Skeletal muscle satellite cell (primary cell): ENCODE results near the gene ZNF618.
A peak's percentile ranks its signal among the peaks of the same experiment; 100 is the strongest.

ENCODE experiments used
- H3K27me3 ChIP-seq: 2 replicates; pipeline ENCODE4 v1.7.0; 2013; ENCODE audit warnings: low read length; ENCODE audit not compliant: control insufficient read depth, insufficient read depth
- H3K36me3 ChIP-seq: 2 replicates; pipeline ENCODE4 v1.7.0; 2013; ENCODE audit warnings: mild to moderate bottlenecking, control low read depth, low read length; ENCODE audit not compliant: insufficient read depth
- H3K4me1 ChIP-seq: 2 replicates; pipeline ENCODE4 v1.7.0; 2013; ENCODE audit warnings: low read length; ENCODE audit not compliant: control insufficient read depth, insufficient read depth
- H3K4me2 ChIP-seq: 2 replicates; pipeline ENCODE4 v1.7.0; 2013; ENCODE audit warnings: mild to moderate bottlenecking, low read length
- H3K4me3 ChIP-seq: 2 replicates; pipeline ENCODE4 v1.7.0; 2013; ENCODE audit warnings: low read length
- H3K9ac ChIP-seq: 2 replicates; pipeline ENCODE4 v1.7.0; 2013; ENCODE audit warnings: mild to moderate bottlenecking, low read depth, low read length, moderate library complexity
- H3K9me3 ChIP-seq: replicated peaks from 2 replicates; pipeline ENCODE4 v1.7.0; 2013; ENCODE audit warnings: mild to moderate bottlenecking, control low read depth, low read length

ZNF618 gene

DNA sequence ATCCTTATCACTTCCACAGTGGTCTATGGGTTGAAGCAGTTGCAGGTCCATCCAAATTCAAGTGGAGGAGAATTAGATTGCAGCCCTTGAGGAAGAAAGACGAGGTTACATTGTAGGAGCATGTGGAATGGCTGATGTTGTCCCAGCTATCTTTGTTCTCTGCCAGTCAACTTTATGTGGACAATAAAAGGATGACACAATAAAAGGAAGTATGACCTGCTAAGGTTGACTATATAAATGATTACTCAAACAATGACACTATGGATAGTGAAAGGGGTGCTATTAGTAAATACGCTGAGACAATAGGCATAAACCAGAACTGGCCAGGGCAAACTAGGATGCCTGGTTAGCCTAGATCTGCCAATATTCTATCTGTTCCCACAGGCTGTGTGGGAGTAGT lies 12.8 kb upstream of the ZNF618 start:
- no peaks in the 10 kb centered on the region for H3K36me3 ChIP-seq
- H3K9ac ChIP-seq: no peak overlapping the region
- no peak overlapping the region for H3K4me3 ChIP-seq
- peaks cover 45% of the 10 kb centered on the region for H3K27me3 ChIP-seq
- H3K4me2 ChIP-seq: no peak overlapping the region
- no peaks in the 10 kb centered on the region for H3K9me3 ChIP-seq
- no peaks in the 10 kb centered on the region for H3K4me1 ChIP-seq

DNA sequence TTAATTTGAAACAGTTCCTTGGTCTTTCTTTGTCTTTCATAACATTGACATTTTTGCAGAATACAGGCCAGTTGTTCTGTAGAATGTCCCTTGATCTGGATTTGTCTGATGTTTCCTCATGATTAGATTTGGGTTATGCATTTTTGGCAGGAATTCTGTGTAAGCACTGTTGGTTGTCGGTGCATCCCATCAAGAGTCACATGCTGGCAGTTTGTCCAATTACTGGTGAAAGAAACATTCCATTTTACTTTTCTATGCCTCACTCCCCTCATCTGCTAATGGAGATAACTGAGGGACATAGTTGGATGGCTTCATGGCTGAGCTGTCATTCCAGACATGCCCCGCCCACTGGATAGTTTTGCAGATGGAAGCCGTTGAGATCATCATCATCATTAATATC lies 7.6 kb upstream of the ZNF618 start:
- peaks cover 56% of the 10 kb centered on the region for H3K27me3 ChIP-seq

GRCh38 chr9:113872485-113873143 lies 3.5 kb upstream of the ZNF618 start:
- Histone ChIP-seq H3K4me1 (peaks cover 3% of the 10 kb centered on the region), H3K27me3 (peaks cover 46% of the 10 kb centered on the region), H3K4me2 (no peak overlapping the region), H3K4me3 (no peak overlapping the region), H3K9me3 (no peaks in the 10 kb centered on the region), H3K9ac (no peak overlapping the region), H3K36me3 (no peaks in the 10 kb centered on the region)

More for the DNA sequence above, 7.6 kb upstream of the ZNF618 start:
- H3K4me3 ChIP-seq: no peak overlapping the region
- H3K4me1 ChIP-seq: no peaks in the 10 kb centered on the region
- no peaks in the 10 kb centered on the region for H3K9me3 ChIP-seq
- H3K4me2 ChIP-seq: no peak overlapping the region
- no peak overlapping the region for H3K9ac ChIP-seq
- no peaks in the 10 kb centered on the region for H3K36me3 ChIP-seq

DNA sequence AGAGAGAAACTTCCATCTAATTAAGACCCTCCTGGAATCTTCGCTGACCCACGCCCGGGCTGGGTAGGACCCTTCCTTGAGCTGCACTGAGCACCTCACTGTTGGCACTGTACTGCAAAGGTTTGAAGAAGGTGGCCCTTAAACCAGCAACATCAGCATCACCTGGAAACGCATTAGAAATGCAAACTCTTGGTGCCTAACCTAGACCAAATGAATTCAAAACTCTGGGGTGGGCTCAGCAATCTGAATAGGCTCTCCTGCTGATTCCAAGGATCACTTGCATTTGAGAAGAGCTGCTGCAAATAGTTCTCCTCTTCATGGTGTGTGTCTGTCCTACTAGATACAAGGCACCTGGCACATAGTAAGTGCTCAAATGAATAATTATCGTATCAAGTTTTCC lies 2.7 kb upstream of the ZNF618 start:
- no peak overlapping the region for H3K4me2 ChIP-seq
- H3K9me3 ChIP-seq: no peaks in the 10 kb centered on the region
- no peak overlapping the region for H3K4me3 ChIP-seq
- peaks cover 4% of the 10 kb centered on the region for H3K4me1 ChIP-seq
- peaks cover 39% of the 10 kb centered on the region for H3K27me3 ChIP-seq
- no peaks in the 10 kb centered on the region for H3K36me3 ChIP-seq
- H3K9ac ChIP-seq: no peak overlapping the region

- no peak overlapping the region for H3K4me2 ChIP-seq
- H3K9me3 ChIP-seq: no peaks in the 10 kb centered on the region
- peaks cover 7% of the 10 kb centered on the region for H3K4me1 ChIP-seq
- no peaks in the 10 kb centered on the region for H3K36me3 ChIP-seq
- peaks cover 35% of the 10 kb centered on the region for H3K27me3 ChIP-seq
- H3K4me3 ChIP-seq: no peak overlapping the region
- no peak overlapping the region for H3K9ac ChIP-seq
Measured at GRCh38 chr9:113873926-113874325, 2.2 kb upstream of the ZNF618 start.

- peaks cover 7% of the 10 kb centered on the region for H3K4me1 ChIP-seq
- no peaks in the 10 kb centered on the region for H3K36me3 ChIP-seq
- peaks cover 20% of the 10 kb centered on the region for H3K27me3 ChIP-seq
- peak overlapping the region; percentile 63 for H3K9ac ChIP-seq
- no peaks in the 10 kb centered on the region for H3K9me3 ChIP-seq
- H3K4me2 ChIP-seq: peak overlapping the region; percentile 78
- H3K4me3 ChIP-seq: peak overlapping the region; percentile 59
Measured at GRCh38 chr9:113875459-113876150, 504 bp upstream of the ZNF618 start.

DNA sequence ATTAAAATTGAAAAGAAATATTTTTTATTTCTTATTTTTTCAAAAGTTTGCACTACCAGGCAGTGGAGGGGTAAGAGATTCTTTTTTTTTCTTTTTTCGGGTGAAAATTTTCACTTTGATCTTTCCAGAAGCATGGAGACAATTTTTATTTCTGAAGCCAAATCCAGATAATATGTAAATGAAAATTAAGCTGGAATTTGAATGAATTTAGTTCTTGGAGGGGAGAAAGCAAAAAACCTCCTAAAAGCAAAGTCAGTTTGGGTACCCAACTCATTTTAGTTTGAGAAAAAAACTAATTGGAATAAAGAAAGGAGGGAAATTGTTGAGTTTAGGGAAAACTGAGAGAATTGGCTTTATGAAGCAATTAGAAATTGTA lies 872 bp downstream of the ZNF618 start:
- Histone ChIP-seq H3K4me2 (peak overlapping the region; percentile 78), H3K9ac (peak overlapping the region; percentile 80), H3K27me3 (peaks cover 13% of the 10 kb centered on the region), H3K36me3 (no peaks in the 10 kb centered on the region), H3K4me3 (peak overlapping the region; percentile 79), H3K9me3 (no peaks in the 10 kb centered on the region), H3K4me1 (peaks cover 7% of the 10 kb centered on the region)

- H3K9ac ChIP-seq: no peak overlapping the region
- peaks cover 7% of the 10 kb centered on the region for H3K4me1 ChIP-seq
- H3K4me3 ChIP-seq: no peak overlapping the region
Measured at GRCh38 chr9:113879318-113879717, 3.2 kb downstream of the ZNF618 start.

GRCh38 chr9:113879911-113880310 lies 3.8 kb downstream of the ZNF618 start:
- no peaks in the 10 kb centered on the region for H3K36me3 ChIP-seq
- no peaks in the 10 kb centered on the region for H3K9me3 ChIP-seq
- no peak overlapping the region for H3K4me3 ChIP-seq
- H3K4me2 ChIP-seq: no peak overlapping the region
- no peak overlapping the region for H3K9ac ChIP-seq
- peaks cover 7% of the 10 kb centered on the region for H3K4me1 ChIP-seq
- H3K27me3 ChIP-seq: no peaks in the 10 kb centered on the region

More at GRCh38 chr9:113879318-113879717, 3.2 kb downstream of the ZNF618 start:
- H3K27me3 ChIP-seq: no peaks in the 10 kb centered on the region
- no peak overlapping the region for H3K4me2 ChIP-seq
- no peaks in the 10 kb centered on the region for H3K36me3 ChIP-seq
- no peaks in the 10 kb centered on the region for H3K9me3 ChIP-seq

DNA sequence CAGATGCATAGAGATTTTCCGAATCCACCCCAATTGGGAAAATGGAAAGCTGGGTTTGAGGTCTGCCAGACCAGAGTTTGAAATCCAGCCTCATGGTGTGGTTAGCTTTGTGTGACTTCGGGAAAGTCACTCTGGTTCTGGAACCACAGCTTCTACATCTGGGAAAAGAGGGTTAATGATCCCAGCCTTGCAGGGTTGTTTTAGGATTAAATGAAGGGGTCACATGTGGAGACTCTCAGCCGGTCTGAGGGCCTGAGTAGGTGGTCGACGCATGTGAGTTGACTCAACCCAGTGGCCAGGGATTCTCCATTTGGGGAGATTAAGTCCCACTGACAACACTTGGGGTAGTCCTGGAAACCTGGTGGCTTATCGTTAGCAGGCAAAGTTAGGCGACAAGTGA lies 6.1 kb downstream of the ZNF618 start:
- no peak overlapping the region for H3K4me3 ChIP-seq
- no peak overlapping the region for H3K4me2 ChIP-seq
- no peaks in the 10 kb centered on the region for H3K9me3 ChIP-seq
- H3K36me3 ChIP-seq: no peaks in the 10 kb centered on the region
- peaks cover 13% of the 10 kb centered on the region for H3K4me1 ChIP-seq
- no peak overlapping the region for H3K9ac ChIP-seq
- H3K27me3 ChIP-seq: no peaks in the 10 kb centered on the region

- Histone ChIP-seq H3K36me3 (no peaks in the 10 kb centered on the region), H3K27me3 (no peaks in the 10 kb centered on the region), H3K4me3 (no peak overlapping the region), H3K4me1 (peaks cover 10% of the 10 kb centered on the region), H3K4me2 (no peak overlapping the region), H3K9me3 (no peaks in the 10 kb centered on the region), H3K9ac (no peak overlapping the region)
Measured at GRCh38 chr9:113882636-113883164, 6.6 kb downstream of the ZNF618 start.
